OCI-LY7 (cell line): ENCODE results near the gene TMEM221. TPM values are rescaled to one million over a fixed set of nuclear protein-coding genes. Genes with fewer than 3 reads are reported as not detected.

Source experiments
- BruUV-seq: library from RNA; stranded (reverse); fragments of 400-500 nt; replicated peaks from 2 replicates; lab custom pipeline; 2021; lab: Mats Ljungman, UMichigan
- CTCF ChIA-PET: fragments of 300-600 bp; sonication (Branson Sonifier 250); formaldehyde crosslinking; loops from one replicate; lab custom pipeline; 2022; ENCODE audit warnings: antibody characterized with exemption; ENCODE audit not compliant: unreplicated experiment; lab: Charles Lee
- POLR2A ChIA-PET: fragments of 300-600 bp; sonication (Branson Sonifier 250); formaldehyde crosslinking; loops from one replicate; lab custom pipeline; 2022; ENCODE audit warnings: antibody characterized with exemption; lab: Charles Lee
- DNase-seq: peaks from one replicate; pipeline ENCODE4 v3.0.0-alpha.2; 2015; ENCODE audit warnings: low spot score
- H2AFZ ChIP-seq: fragments of 200-600 bp; sonication (generic), shearing (Covaris generic); 2 replicates; pipeline ENCODE4 v1.6.1; 2014; ENCODE audit warnings: mild to moderate bottlenecking, antibody characterized with exemption, low read length, moderate library complexity
- H3K27ac ChIP-seq: fragments of 200-600 bp; sonication (generic); 2 replicates; pipeline ENCODE4 v1.5.1; 2014; ENCODE audit warnings: mixed run types, low read depth, mild to moderate bottlenecking, moderate library complexity, low read length, inconsistent platforms; ENCODE audit not compliant: poor library complexity, severe bottlenecking
- H3K36me3 ChIP-seq: fragments of 200-600 bp; sonication (generic); 2 replicates; pipeline ENCODE4 v1.6.1; 2014; ENCODE audit warnings: mild to moderate bottlenecking, antibody characterized with exemption, low read length, moderate library complexity, mixed read lengths; ENCODE audit not compliant: insufficient read depth
- H3K4me1 ChIP-seq: fragments of 200-600 bp; sonication (generic); 2 replicates; pipeline ENCODE4 v1.5.1; 2014; ENCODE audit warnings: mild to moderate bottlenecking, low read length; ENCODE audit not compliant: insufficient read depth, poor library complexity, severe bottlenecking
- H3K4me2 ChIP-seq: fragments of 200-600 bp; sonication (generic); 2 replicates; pipeline ENCODE4 v1.6.1; 2014; ENCODE audit warnings: mild to moderate bottlenecking, low read length
- H3K4me3 ChIP-seq: fragments of 200-600 bp; sonication (generic); 2 replicates; pipeline ENCODE4 v1.5.1; 2014; ENCODE audit warnings: mild to moderate bottlenecking, low read depth, low read length; ENCODE audit not compliant: poor library complexity, severe bottlenecking
- H3K79me2 ChIP-seq: fragments of 200-600 bp; sonication (generic); 2 replicates; pipeline ENCODE4 v1.6.1; 2016; ENCODE audit warnings: low read depth, mild to moderate bottlenecking, low read length, moderate library complexity, mixed read lengths; ENCODE audit not compliant: insufficient read depth
- H3K9me2 ChIP-seq: fragments of 200-600 bp; sonication (generic); 2 replicates; pipeline ENCODE4 v1.6.1; 2016; ENCODE audit warnings: mild to moderate bottlenecking, low read length, mixed read lengths; ENCODE audit not compliant: insufficient read depth
- H3K9me3 ChIP-seq: fragments of 200-600 bp; sonication (generic); 2 replicates; pipeline ENCODE4 v1.6.1; 2014; ENCODE audit warnings: mild to moderate bottlenecking, mixed run types, low read length, mixed read lengths
- H4K20me1 ChIP-seq: fragments of 200-600 bp; sonication (generic); 2 replicates; pipeline ENCODE4 v1.6.1; 2014; ENCODE audit warnings: mild to moderate bottlenecking, antibody characterized with exemption, low read length, moderate library complexity, mixed read lengths; ENCODE audit not compliant: insufficient read depth
- CTCF ChIP-seq: fragments of 200-600 bp; sonication (generic); conservative IDR thresholded peaks from 2 replicates; pipeline ENCODE4 v1.5.1; 2014; ENCODE audit warnings: mild to moderate bottlenecking, antibody characterized with exemption, low read length, moderate library complexity, mixed read lengths
- EZH2phosphoT487 ChIP-seq: fragments of 200-600 bp; sonication (generic); IDR thresholded peaks from 2 replicates; pipeline ENCODE4 v1.6.1; 2018; ENCODE audit warnings: low read depth, borderline replicate concordance, mild to moderate bottlenecking, mixed run types, antibody characterized with exemption, low read length, moderate library complexity, mixed read lengths
- intact Hi-C: fragments of 100-400 bp; cut with micrococcal nuclease; formaldehyde crosslinking; loops from one replicate; pipeline ENCODE4 v1.10.0; 2022; ENCODE audit not compliant: unreplicated experiment
- total RNA-seq, 2 experiments: library from RNA; depleted of rRNA in 1 of 2; stranded (reverse); fragments of >200 nt in 1 of 2; shearing (Covaris generic) in 1 of 2; gene quantifications; 2 replicates each; pipeline ENCODE4 v1.2.3, GENCODE V29; 2014 to 2022

The TMEM221 gene
- total RNA-seq, 2 experiments from 2014 or later = not detected

- TF ChIP-seq EZH2phosphoT487 (no peak), CTCF (no peak)
- H3K9me2 ChIP-seq = no peaks in the 10 kb centered on the region
- no peaks in the 10 kb centered on the region for H3K36me3 ChIP-seq
- H3K27ac ChIP-seq = no peak overlapping the region
- H3K79me2 ChIP-seq = no peaks in the 10 kb centered on the region
- no peak overlapping the region for H2AFZ ChIP-seq
- no peak overlapping the region for H3K4me2 ChIP-seq
- no peaks in the 10 kb centered on the region for H3K9me3 ChIP-seq
- no peak for DNase-seq
- ChIA-PET CTCF (interaction anchor here (0.5 kb wide), 1 partner anchor 8 kb away, joined by 3 read pairs; no protein-coding TSS in a partner anchor), POLR2A (no interaction called here)
- BruUV-seq = no TSS peak
- intact Hi-C loops = no loop called here
- H4K20me1 ChIP-seq = no peaks in the 10 kb centered on the region
- no peak overlapping the region for H3K4me3 ChIP-seq
- peaks cover 8% of the 10 kb centered on the region for H3K4me1 ChIP-seq
Observed at GRCh38 chr19:17482877-17483604, 34.6 kb upstream of the TMEM221 start.

- Histone ChIP-seq H3K4me3 (no peak overlapping the region), H3K79me2 (no peaks in the 10 kb centered on the region), H4K20me1 (no peaks in the 10 kb centered on the region), H3K9me3 (no peaks in the 10 kb centered on the region), H3K9me2 (no peaks in the 10 kb centered on the region), H3K36me3 (no peaks in the 10 kb centered on the region), H3K27ac (no peak overlapping the region), H3K4me1 (no peaks in the 10 kb centered on the region), H2AFZ (no peak overlapping the region), H3K4me2 (no peak overlapping the region)
- intact Hi-C loops = no loop called here
- POLR2A ChIA-PET = no interaction called here
- TF ChIP-seq EZH2phosphoT487 (no peak), CTCF (no peak)
- BruUV-seq = no TSS peak
- CTCF ChIA-PET = no interaction called here
- DNase-seq = no peak
Observed at GRCh38 chr19:17481986-17482385, 33.5 kb upstream of the TMEM221 start.

- no peak overlapping the region for H3K27ac ChIP-seq
- TF ChIP-seq CTCF = no peak
- TF ChIP-seq EZH2phosphoT487 = no peak
- no peaks in the 10 kb centered on the region for H3K9me2 ChIP-seq
- BruUV-seq = no TSS peak
- no peaks in the 10 kb centered on the region for H3K9me3 ChIP-seq
- H3K36me3 ChIP-seq = no peaks in the 10 kb centered on the region
- no peaks in the 10 kb centered on the region for H3K79me2 ChIP-seq
- no peaks in the 10 kb centered on the region for H4K20me1 ChIP-seq
- H3K4me2 ChIP-seq = no peak overlapping the region
- intact Hi-C loops = no loop called here
- no peaks in the 10 kb centered on the region for H3K4me1 ChIP-seq
- CTCF ChIA-PET = no interaction called here
- no peak overlapping the region for H3K4me3 ChIP-seq
- POLR2A ChIA-PET = interaction anchor here (0.6 kb wide), 2 partner anchors 54 to 800 kb away, joined by 3 read pairs; no protein-coding TSS in a partner anchor
- no peak for DNase-seq
- H2AFZ ChIP-seq = no peak overlapping the region
Observed at GRCh38 chr19:17479325-17479791, 30.9 kb upstream of the TMEM221 start.
